ENCODE results near the gene CENPQ.
"Not testable (repeated sequence)": the region's sequence is repeated elsewhere in the genome, so short reads cannot be mapped to it uniquely, and the experiment has no call there.

The CENPQ gene

GRCh38 chr6:49479308-49479970, 16.3 kb downstream of the CENPQ start:
- Histone ChIP-seq H3K4me2 (ENCODE audit: low read length) (no peak overlapping the region), H3K36me3 (ENCODE audit: control insufficient read depth, insufficient read depth, low read length) (no peaks in the 10 kb centered on the region), H3K4me1 (no peaks in the 10 kb centered on the region), H2AFZ (no peak overlapping the region), H3K27ac (no peak overlapping the region), H3K27me3 (ENCODE audit: control insufficient read depth, insufficient read depth, low read length) (no peaks in the 10 kb centered on the region), H3K79me2 (no peaks in the 10 kb centered on the region), H3K9ac (no peak overlapping the region), H3K4me3 (ENCODE audit: low read depth, low read length) (no peak overlapping the region), H3K9me3 (ENCODE audit: control insufficient read depth, low read length) (no peaks in the 10 kb centered on the region)
- TF ChIP-seq, protein P1, sequence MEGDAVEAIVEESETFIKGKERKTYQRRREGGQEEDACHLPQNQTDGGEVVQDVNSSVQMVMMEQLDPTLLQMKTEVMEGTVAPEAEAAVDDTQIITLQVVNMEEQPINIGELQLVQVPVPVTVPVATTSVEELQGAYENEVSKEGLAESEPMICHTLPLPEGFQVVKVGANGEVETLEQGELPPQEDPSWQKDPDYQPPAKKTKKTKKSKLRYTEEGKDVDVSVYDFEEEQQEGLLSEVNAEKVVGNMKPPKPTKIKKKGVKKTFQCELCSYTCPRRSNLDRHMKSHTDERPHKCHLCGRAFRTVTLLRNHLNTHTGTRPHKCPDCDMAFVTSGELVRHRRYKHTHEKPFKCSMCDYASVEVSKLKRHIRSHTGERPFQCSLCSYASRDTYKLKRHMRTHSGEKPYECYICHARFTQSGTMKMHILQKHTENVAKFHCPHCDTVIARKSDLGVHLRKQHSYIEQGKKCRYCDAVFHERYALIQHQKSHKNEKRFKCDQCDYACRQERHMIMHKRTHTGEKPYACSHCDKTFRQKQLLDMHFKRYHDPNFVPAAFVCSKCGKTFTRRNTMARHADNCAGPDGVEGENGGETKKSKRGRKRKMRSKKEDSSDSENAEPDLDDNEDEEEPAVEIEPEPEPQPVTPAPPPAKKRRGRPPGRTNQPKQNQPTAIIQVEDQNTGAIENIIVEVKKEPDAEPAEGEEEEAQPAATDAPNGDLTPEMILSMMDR (IDR thresholded peaks at IDR 0.05) = no peak

DNA sequence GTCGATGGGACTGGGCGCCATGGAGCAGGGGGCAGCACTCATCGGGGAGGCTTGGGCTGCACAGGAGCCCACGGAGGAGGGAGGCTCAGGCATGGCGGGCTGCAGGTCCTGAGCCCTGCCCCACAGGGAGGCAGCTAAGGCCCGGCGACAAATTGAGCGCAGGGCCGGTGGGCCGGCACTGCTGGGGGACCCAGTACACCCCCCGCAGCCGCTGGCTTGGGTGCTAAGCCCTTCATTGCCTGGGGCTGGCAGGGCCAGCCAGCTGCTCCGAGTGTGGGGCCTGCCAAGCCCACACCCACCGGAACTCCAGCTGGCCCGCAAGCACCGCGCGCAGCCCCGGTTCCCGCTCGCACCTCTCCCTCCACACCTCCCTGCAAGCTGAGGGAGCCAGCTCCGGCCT, 18.7 kb downstream of the CENPQ start:
- not testable (repeated sequence) for H3K36me3 ChIP-seq (ENCODE audit: control insufficient read depth, insufficient read depth, low read length); H3K9me3 ChIP-seq (ENCODE audit: control insufficient read depth, low read length); H3K27ac ChIP-seq; H3K27me3 ChIP-seq (ENCODE audit: control insufficient read depth, insufficient read depth, low read length); H3K9ac ChIP-seq; H3K4me3 ChIP-seq (ENCODE audit: low read depth, low read length); H2AFZ ChIP-seq; H3K4me2 ChIP-seq (ENCODE audit: low read length); H3K4me1 ChIP-seq; H3K79me2 ChIP-seq

- H3K27me3 ChIP-seq (ENCODE audit: control insufficient read depth, insufficient read depth, low read length); H2AFZ ChIP-seq; H3K4me1 ChIP-seq; H3K4me3 ChIP-seq (ENCODE audit: low read depth, low read length); H3K27ac ChIP-seq; H3K9me3 ChIP-seq (ENCODE audit: control insufficient read depth, low read length); H3K9ac ChIP-seq; H3K4me2 ChIP-seq (ENCODE audit: low read length); H3K36me3 ChIP-seq (ENCODE audit: control insufficient read depth, insufficient read depth, low read length); H3K79me2 ChIP-seq: not testable (repeated sequence)
Measured at GRCh38 chr6:49483380-49483779, 20.2 kb downstream of the CENPQ start.

DNA sequence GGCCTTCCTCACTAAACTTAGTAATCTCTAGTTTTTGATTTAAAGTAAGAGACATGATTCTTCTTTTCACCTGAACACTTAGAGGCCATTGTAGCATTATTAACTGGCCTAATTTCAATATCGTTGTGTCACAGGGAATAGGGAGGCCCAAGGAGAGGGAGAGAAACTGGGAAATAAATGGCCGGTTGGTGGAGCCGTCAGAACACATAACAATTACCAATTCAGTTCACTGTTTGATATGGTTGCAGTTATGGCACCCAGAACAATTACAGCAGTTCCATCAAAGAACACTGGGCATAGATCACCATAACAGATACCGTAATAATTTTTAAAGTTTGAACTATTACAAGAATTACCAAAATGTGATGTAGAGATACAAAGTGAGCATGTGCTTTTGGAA, 27.5 kb downstream of the CENPQ start:
- no peaks in the 10 kb centered on the region for H3K27me3 ChIP-seq (ENCODE audit: control insufficient read depth, insufficient read depth, low read length)
- no peak overlapping the region for H3K4me2 ChIP-seq (ENCODE audit: low read length)
- H3K9me3 ChIP-seq (ENCODE audit: control insufficient read depth, low read length) = no peaks in the 10 kb centered on the region
- no peaks in the 10 kb centered on the region for H3K36me3 ChIP-seq (ENCODE audit: control insufficient read depth, insufficient read depth, low read length)
- no peak overlapping the region for H2AFZ ChIP-seq
- H3K9ac ChIP-seq = no peak overlapping the region
- H3K4me1 ChIP-seq = no peaks in the 10 kb centered on the region
- no peak overlapping the region for H3K4me3 ChIP-seq (ENCODE audit: low read depth, low read length)
- no peak overlapping the region for H3K27ac ChIP-seq
- TF ChIP-seq, protein P1 (IDR thresholded peaks at IDR 0.05) = no peak
- no peaks in the 10 kb centered on the region for H3K79me2 ChIP-seq

GRCh38 chr6:49497304-49497703, 34.1 kb downstream of the CENPQ start:
- TF ChIP-seq, protein P1 (IDR thresholded peaks at IDR 0.05) = no peak
- H3K9me3 ChIP-seq (ENCODE audit: control insufficient read depth, low read length) = no peaks in the 10 kb centered on the region
- H3K4me3 ChIP-seq (ENCODE audit: low read depth, low read length) = no peak overlapping the region
- no peak overlapping the region for H3K27ac ChIP-seq
- H3K36me3 ChIP-seq (ENCODE audit: control insufficient read depth, insufficient read depth, low read length) = no peaks in the 10 kb centered on the region
- no peak overlapping the region for H3K9ac ChIP-seq
- no peak overlapping the region for H2AFZ ChIP-seq
- H3K27me3 ChIP-seq (ENCODE audit: control insufficient read depth, insufficient read depth, low read length) = no peaks in the 10 kb centered on the region
- no peaks in the 10 kb centered on the region for H3K4me1 ChIP-seq
- no peaks in the 10 kb centered on the region for H3K79me2 ChIP-seq
- H3K4me2 ChIP-seq (ENCODE audit: low read length) = no peak overlapping the region

DNA sequence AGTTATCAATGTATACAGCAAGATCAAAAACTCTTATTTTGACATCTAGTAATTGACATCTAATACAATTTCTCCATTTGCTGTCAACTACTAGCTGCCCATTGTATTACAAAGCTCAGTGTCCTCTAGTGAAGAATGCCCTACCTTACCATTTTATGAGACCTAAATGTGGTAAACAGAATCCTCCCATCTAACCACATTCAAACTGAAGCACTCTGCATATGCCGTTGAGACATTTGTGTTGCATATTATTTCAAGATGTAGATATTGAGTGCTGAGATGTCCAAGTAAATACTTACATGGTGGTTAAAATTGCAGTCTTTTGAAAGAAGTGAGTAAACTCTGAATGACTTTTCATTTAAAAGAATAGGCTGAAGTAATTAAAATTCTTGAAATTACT, 36.0 kb downstream of the CENPQ start:
- TF ChIP-seq, protein P1 (IDR thresholded peaks at IDR 0.05) = no peak
- no peak overlapping the region for H2AFZ ChIP-seq
- H3K9ac ChIP-seq = no peak overlapping the region
- H3K79me2 ChIP-seq = no peaks in the 10 kb centered on the region
- no peak overlapping the region for H3K4me3 ChIP-seq (ENCODE audit: low read depth, low read length)
- no peaks in the 10 kb centered on the region for H3K9me3 ChIP-seq (ENCODE audit: control insufficient read depth, low read length)
- no peak overlapping the region for H3K27ac ChIP-seq
- H3K27me3 ChIP-seq (ENCODE audit: control insufficient read depth, insufficient read depth, low read length) = no peaks in the 10 kb centered on the region
- H3K4me2 ChIP-seq (ENCODE audit: low read length) = no peak overlapping the region
- no peaks in the 10 kb centered on the region for H3K4me1 ChIP-seq
- no peaks in the 10 kb centered on the region for H3K36me3 ChIP-seq (ENCODE audit: control insufficient read depth, insufficient read depth, low read length)

Measured in parathyroid adenoma (tissue), 2 donors.